GM19035 (cell line): ENCODE measurements around the gene GNAT3.

ENCODE experiments used
- ATAC-seq: cut with Tn5 transposase; IDR thresholded peaks from one replicate; pipeline ENCODE4 v1.9.1; 2021; ENCODE audit not compliant: unreplicated experiment

Gene GNAT3

GRCh38 chr7:80511964-80512363, at the start of gene GNAT3:
TSS of gene GNAT3 (minus strand) at chr7:80512064. CDS start at chr7:80511926, 138 bp downstream.
- ATAC-seq = no peak

- ATAC-seq = no peak
Observed at GRCh38 chr7:80558116-80558515, 46.3 kb upstream of the GNAT3 start.

GRCh38 chr7:80552031-80552694, 40.3 kb upstream of the GNAT3 start:
- ATAC-seq = no peak

- ATAC-seq = no peak
Observed at GRCh38 chr7:80550005-80550404, 38.1 kb upstream of the GNAT3 start.

GRCh38 chr7:80548840-80549530, 37.1 kb upstream of the GNAT3 start:
- no peak for ATAC-seq

- ATAC-seq = no peak
Observed at GRCh38 chr7:80542398-80542797, 30.5 kb upstream of the GNAT3 start.

- no peak for ATAC-seq
Observed at GRCh38 chr7:80540836-80541235, 29.0 kb upstream of the GNAT3 start.

GRCh38 chr7:80537091-80537490, 25.2 kb upstream of the GNAT3 start:
- ATAC-seq = no peak

GRCh38 chr7:80536426-80536825, 24.6 kb upstream of the GNAT3 start:
- ATAC-seq = no peak

GRCh38 chr7:80533287-80533686, 21.4 kb upstream of the GNAT3 start:
- no peak for ATAC-seq

GRCh38 chr7:80532153-80532552, 20.3 kb upstream of the GNAT3 start:
- no peak for ATAC-seq

- no peak for ATAC-seq
Observed at GRCh38 chr7:80530136-80530535, 18.3 kb upstream of the GNAT3 start.

- no peak for ATAC-seq
Observed at GRCh38 chr7:80529362-80529761, 17.5 kb upstream of the GNAT3 start.

GRCh38 chr7:80528689-80529088, 16.8 kb upstream of the GNAT3 start:
- ATAC-seq = no peak

GRCh38 chr7:80526472-80526871, 14.6 kb upstream of the GNAT3 start:
- no peak for ATAC-seq

GRCh38 chr7:80524693-80525092, 12.8 kb upstream of the GNAT3 start:
- no peak for ATAC-seq

GRCh38 chr7:80521809-80522208, 9.9 kb upstream of the GNAT3 start:
- no peak for ATAC-seq

GRCh38 chr7:80520199-80520598, 8.3 kb upstream of the GNAT3 start:
- ATAC-seq = no peak

GRCh38 chr7:80517282-80517747, 5.5 kb upstream of the GNAT3 start:
- ATAC-seq = no peak

- no peak for ATAC-seq
Observed at GRCh38 chr7:80515298-80515697, 3.4 kb upstream of the GNAT3 start.

- no peak for ATAC-seq
Observed at GRCh38 chr7:80510021-80510420, 1.8 kb downstream of the GNAT3 start.

- ATAC-seq = no peak
Observed at GRCh38 chr7:80508440-80508839, 3.4 kb downstream of the GNAT3 start.
